ENCODE results near the gene CFAP46. TPM values are rescaled to one million over a fixed set of nuclear protein-coding genes. Genes with fewer than 3 reads are reported as not detected.

CFAP46 gene
- total and polyA plus RNA-seq, 10 donors = 0.03 to 1.1 (median 0.12) TPM; not detected in 2

DNA sequence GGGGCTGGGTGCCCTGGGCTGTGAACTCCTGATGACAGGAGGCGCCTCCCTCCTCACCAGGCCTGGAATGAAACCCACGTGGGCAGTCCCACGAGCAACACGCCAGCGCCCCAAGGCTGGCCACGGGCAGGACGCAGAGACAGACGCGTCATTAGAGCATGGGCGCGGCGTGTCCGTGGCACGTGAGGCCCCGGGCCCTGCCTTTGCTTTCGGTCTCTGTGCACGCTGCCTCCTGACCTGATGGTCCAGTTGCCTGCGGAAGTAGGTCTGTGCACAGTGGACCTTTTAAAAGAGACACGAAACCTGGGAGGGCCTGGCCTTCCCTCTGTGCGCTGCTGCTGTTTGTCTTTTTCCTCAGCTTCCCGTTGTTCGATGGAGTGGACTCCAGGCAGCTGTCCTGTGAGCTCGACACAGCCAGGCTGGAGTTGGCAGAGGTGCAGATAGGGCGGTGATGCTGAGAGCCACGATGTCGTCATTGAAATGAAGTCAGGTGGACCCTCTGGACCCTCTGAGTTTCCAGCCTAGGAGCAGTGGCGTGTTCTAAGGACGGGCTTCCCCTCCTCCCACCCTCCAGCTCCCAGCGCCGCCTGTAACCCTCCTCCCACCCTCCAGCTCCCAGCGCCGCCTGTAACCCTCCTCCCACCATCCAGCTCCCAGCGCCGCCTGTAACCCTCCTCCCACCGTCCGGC is 40.1 kb upstream of the CFAP46 start:
- peak overlapping the region in 3 of 8 donors; percentile 11 to 33 (median 31) for H3K27ac ChIP-seq
- no peaks in the 10 kb centered on the region for H3K9me3 ChIP-seq
- peaks cover 0 to 33% (median 0%) of the 10 kb centered on the region in 7 donors for H3K27me3 ChIP-seq (replicated peaks in 1 of 7)
- peaks cover 0 to 24% (median 6%) of the 10 kb centered on the region in 6 donors for H3K4me1 ChIP-seq
- intact Hi-C loops (cut with DNase I; ENCODE audit: low total_unique reads) = no loop called here
- H3K4me3 ChIP-seq = no peak overlapping the region
- DNase-seq = peak; percentile 66
- WGBS, 5 donors = 74 to 85% (median 84%) methylated on average over 29 to 36 of the region's 36 CpGs
- TF ChIP-seq POLR2AphosphoS5 (IDR thresholded peaks at IDR 0.05) (no peak), POLR2A (IDR thresholded peaks at IDR 0.05) (no peak)
- TF ChIP-seq, protein P1, sequence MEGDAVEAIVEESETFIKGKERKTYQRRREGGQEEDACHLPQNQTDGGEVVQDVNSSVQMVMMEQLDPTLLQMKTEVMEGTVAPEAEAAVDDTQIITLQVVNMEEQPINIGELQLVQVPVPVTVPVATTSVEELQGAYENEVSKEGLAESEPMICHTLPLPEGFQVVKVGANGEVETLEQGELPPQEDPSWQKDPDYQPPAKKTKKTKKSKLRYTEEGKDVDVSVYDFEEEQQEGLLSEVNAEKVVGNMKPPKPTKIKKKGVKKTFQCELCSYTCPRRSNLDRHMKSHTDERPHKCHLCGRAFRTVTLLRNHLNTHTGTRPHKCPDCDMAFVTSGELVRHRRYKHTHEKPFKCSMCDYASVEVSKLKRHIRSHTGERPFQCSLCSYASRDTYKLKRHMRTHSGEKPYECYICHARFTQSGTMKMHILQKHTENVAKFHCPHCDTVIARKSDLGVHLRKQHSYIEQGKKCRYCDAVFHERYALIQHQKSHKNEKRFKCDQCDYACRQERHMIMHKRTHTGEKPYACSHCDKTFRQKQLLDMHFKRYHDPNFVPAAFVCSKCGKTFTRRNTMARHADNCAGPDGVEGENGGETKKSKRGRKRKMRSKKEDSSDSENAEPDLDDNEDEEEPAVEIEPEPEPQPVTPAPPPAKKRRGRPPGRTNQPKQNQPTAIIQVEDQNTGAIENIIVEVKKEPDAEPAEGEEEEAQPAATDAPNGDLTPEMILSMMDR (IDR thresholded peaks at IDR 0.05 in 8 of 11, conservative IDR thresholded peaks at IDR 0.05 in 3 of 11) = no peak
- H3K36me3 ChIP-seq = no peaks in the 10 kb centered on the region

DNA sequence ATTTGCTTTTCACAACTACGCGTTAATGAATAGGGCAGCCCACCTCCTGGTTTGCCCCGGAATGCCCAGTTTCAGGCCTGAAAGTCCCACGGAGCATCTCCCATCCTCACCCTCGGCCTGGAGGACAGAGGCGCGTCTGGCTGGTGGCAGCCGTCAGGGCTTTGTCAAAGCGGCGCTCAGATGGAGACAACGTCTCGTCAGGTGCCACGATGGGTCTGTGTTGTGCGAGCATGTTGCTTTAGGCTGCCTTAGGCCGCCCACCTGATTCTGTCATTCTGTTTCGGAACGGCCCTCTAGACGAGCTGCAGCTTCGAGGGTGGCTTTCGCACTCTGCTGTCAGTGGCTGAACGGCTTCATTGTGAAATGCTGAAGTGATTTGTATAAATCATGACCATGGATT is 39.4 kb upstream of the CFAP46 start:
- Histone ChIP-seq H3K27me3 (replicated peaks in 1 of 7) (peaks cover 0 to 36% (median 0%) of the 10 kb centered on the region in 7 donors), H3K36me3 (no peaks in the 10 kb centered on the region), H3K9me3 (no peaks in the 10 kb centered on the region), H3K27ac (no peak overlapping the region), H3K4me1 (peaks cover 0 to 24% (median 6%) of the 10 kb centered on the region in 6 donors), H3K4me3 (no peak overlapping the region)
- WGBS, 5 donors = 80 to 91% (median 82%) methylated on average over 20 to 21 of the region's 21 CpGs
- peak; percentile 65 for DNase-seq
- TF ChIP-seq, protein P1 (IDR thresholded peaks at IDR 0.05 in 8 of 11, conservative IDR thresholded peaks at IDR 0.05 in 3 of 11) = no peak
- TF ChIP-seq POLR2A (IDR thresholded peaks at IDR 0.05) (no peak), POLR2AphosphoS5 (IDR thresholded peaks at IDR 0.05) (no peak)
- intact Hi-C loops (cut with DNase I; ENCODE audit: low total_unique reads) = no loop called here

GRCh38 chr10:132981173-132981555 is 38.8 kb upstream of the CFAP46 start:
- Histone ChIP-seq H3K27me3 (replicated peaks in 1 of 7) (peaks cover 0 to 34% (median 0%) of the 10 kb centered on the region in 7 donors), H3K4me3 (no peak overlapping the region), H3K36me3 (no peaks in the 10 kb centered on the region), H3K9me3 (no peaks in the 10 kb centered on the region), H3K4me1 (peaks cover 0 to 20% (median 6%) of the 10 kb centered on the region in 6 donors), H3K27ac (peak overlapping the region in 2 of 8 donors; percentile 33)
- 42 to 88% (median 73%) methylated on average over 7 to 17 of the region's 17 CpGs for WGBS, 5 donors
- DNase-seq = peak; percentile 75
- TF ChIP-seq POLR2AphosphoS5 (IDR thresholded peaks at IDR 0.05) (peak in 1 of 3 donors; percentile 35), POLR2A (IDR thresholded peaks at IDR 0.05) (no peak)
- intact Hi-C loops (cut with DNase I; ENCODE audit: low total_unique reads) = no loop called here

DNA sequence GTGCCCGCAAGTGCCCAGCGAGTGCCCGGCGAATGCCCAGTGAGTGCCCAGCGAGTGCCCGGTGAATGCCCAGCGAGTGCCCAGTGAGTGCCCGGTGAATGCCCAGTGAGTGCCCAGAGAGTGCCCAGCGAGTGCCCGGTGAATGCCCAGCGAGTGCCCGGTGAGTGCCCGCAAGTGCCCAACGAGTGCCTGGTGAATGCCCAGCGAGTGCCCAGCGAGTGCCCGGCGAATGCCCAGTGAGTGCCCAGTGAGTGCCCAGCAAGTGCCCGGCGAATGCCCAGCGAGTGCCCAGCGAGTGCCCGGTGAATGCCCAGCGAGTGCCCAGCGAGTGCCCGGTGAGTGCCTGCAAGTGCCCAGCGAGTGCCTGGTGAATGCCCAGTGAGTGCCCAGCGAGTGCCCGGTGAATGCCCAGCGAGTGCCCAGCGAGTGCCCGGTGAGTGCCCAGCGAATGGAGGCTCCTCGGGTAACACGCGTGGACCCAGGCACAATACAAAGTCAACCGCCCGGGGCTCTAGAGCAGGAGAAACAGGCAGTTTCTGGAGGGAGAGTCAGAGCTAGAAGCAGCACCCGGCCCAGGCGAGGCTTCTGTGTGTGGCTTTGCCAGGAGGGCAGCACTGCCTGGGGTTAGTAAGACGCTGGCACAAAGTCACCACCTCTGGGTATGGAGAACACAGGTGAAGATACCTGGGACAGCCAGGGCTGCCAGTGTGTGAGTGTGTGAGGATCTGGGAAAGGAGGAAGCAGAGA is 38.2 kb upstream of the CFAP46 start:
- H3K4me3 ChIP-seq = no peak overlapping the region
- H3K27me3 ChIP-seq (replicated peaks in 1 of 7) = peaks cover 0 to 37% (median 0%) of the 10 kb centered on the region in 7 donors
- intact Hi-C loops (cut with DNase I; ENCODE audit: low total_unique reads) = no loop called here
- no peaks in the 10 kb centered on the region for H3K36me3 ChIP-seq
- H3K27ac ChIP-seq = peak overlapping the region in 1 of 8 donors; percentile 33
- peak; percentile 69 for DNase-seq
- no peaks in the 10 kb centered on the region for H3K9me3 ChIP-seq
- 77 to 88% (median 85%) methylated on average over 36 to 41 of the region's 41 CpGs for WGBS, 5 donors
- TF ChIP-seq, protein P1 (IDR thresholded peaks at IDR 0.05 in 8 of 11, conservative IDR thresholded peaks at IDR 0.05 in 3 of 11) = no peak
- TF ChIP-seq POLR2A (IDR thresholded peaks at IDR 0.05) (no peak), POLR2AphosphoS5 (IDR thresholded peaks at IDR 0.05) (no peak)
- H3K4me1 ChIP-seq = peaks cover 0 to 18% (median 6%) of the 10 kb centered on the region in 6 donors

Data from spleen (tissue), 11 donors.